Esophagus muscularis mucosa (tissue), 4 donors: ENCODE data around the gene WASF2. TPM values are rescaled to one million over a fixed set of nuclear protein-coding genes. Genes with fewer than 3 reads are reported as not detected.

ENCODE experiments used
- DNase-seq: peaks from one replicate; pipeline ENCODE4 v3.0.0-alpha.2; 2017; ENCODE audit errors: extremely low spot score
- H3K27ac ChIP-seq, 4 donors: fragments of 200-600 bp; sonication (generic); replicated peaks in 1 of 4; 1 replicate in 3 of 4; 2 replicates in 1 of 4; pipeline ENCODE4 v1.5.1; 2016 to 2019; ENCODE audit warnings: mild to moderate bottlenecking in 1 of 4
- H3K27me3 ChIP-seq, 4 donors: fragments of 200-600 bp; sonication (generic); one replicate each; pipeline versions ENCODE4 v1.5.1 to v1.6.0; 2016 to 2019
- H3K36me3 ChIP-seq, 4 donors: fragments of 200-600 bp; sonication (generic); one replicate each; pipeline ENCODE4 v1.5.1; 2016 to 2019
- H3K4me1 ChIP-seq, 4 donors: fragments of 200-600 bp; sonication (generic); one replicate each; pipeline ENCODE4 v1.5.1; 2016 to 2019
- H3K4me3 ChIP-seq, 4 donors: fragments of 200-600 bp; sonication (generic); 1 replicate in 2 of 4; 2 replicates in 2 of 4; pipeline ENCODE4 v1.5.1; 2016 to 2019; ENCODE audit warnings: mild to moderate bottlenecking in 4 of 4, moderate library complexity in 1 of 4
- H3K9me3 ChIP-seq, 4 donors: fragments of 200-600 bp; sonication (generic); 1 replicate in 3 of 4; 2 replicates in 1 of 4; pipeline ENCODE4 v1.5.1; 2016 to 2019
- EP300 ChIP-seq: sonication (generic); formaldehyde crosslinking; IDR thresholded peaks from one replicate; pipeline ENCODE4 v1.6.1; 2017; ENCODE audit warnings: antibody characterized with exemption
- POLR2A ChIP-seq: fragments of 450-650 bp; IDR thresholded peaks from one replicate; pipeline ENCODE4 v1.6.1; 2017; ENCODE audit warnings: antibody characterized with exemption, moderate library complexity, mild to moderate bottlenecking, low read depth
- POLR2AphosphoS5 ChIP-seq, 2 donors: sonication (generic); formaldehyde crosslinking; IDR thresholded peaks; one replicate each; pipeline ENCODE4 v1.6.1; 2017; ENCODE audit warnings: antibody characterized with exemption in 2 of 2
- WGBS: methylation state at CpG from one replicate; pipeline ENCODE4 v1.1.5; 2018; 5-methylcytosine and 5-hydroxymethylcytosine counted together
- intact Hi-C: fragments of 100-400 bp; cut with DNase I; formaldehyde crosslinking; loops from one replicate; pipeline ENCODE4 v1.15.1; 2023
- total RNA-seq, 4 donors: library from RNA; depleted of rRNA; stranded (reverse); fragments of >200 nt; gene quantifications; one replicate each; pipeline versions ENCODE4 v1.1.0 to v1.2.1, GENCODE V29; 2016
- TF ChIP-seq, protein P1 (sequence below), 3 experiments: fragments of 200-600 bp in 2 of 3; fragments of 450-650 bp in 1 of 3; sonication (generic) in 2 of 3; IDR thresholded peaks; one replicate each; pipeline ENCODE4 v1.5.1; 2017 to 2019; ENCODE audit warnings: antibody characterized with exemption in 3 of 3, mild to moderate bottlenecking in 2 of 3, moderate library complexity in 1 of 3

The WASF2 gene
- total RNA-seq, 4 donors from 2014 or later: 78.5 to 141 (median 101) TPM

DNA sequence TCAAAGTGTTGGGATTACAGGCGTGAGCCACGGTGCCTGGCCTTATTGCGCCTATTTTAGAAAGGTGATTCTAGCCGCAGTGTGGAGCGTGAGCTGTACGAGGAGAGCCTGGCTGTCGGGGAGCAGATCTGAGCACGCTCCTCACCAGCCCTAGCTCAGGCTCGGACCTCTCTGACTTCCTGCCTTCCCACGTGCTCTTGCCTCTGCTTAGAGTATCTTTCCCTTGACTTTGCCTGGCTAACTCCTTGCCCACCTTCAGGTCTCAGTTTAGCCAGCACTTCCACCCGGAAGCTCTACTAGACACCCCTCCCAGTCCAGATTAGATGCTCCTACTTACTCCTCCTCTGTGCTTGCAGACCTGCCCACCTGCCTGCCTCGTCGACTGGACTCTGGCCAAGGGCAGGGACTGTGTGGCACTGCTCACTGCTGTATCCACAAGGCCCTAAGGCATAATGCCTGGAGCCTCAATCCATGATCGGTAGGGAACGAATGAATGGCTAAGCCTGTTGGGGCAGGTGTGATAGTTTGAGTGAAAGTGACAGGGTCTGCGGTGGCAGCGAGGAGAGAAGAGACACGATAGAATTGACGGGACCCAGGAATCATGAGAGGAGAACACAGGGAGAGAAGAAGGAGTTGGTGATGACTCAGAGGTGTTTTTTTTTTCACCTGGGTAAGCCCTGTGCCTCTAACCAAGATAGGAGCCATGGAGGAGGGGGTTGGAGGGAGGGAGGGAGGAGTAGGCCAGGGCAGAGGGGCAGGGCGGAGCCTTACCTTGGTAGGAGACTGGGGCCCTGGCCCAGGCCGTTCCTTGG, 28.1 kb upstream of the WASF2 start:
- Histone ChIP-seq H3K4me1 (peaks cover 58 to 77% (median 73%) of the 10 kb centered on the region in 4 donors), H3K27me3 (no peaks in the 10 kb centered on the region), H3K4me3 (no peak overlapping the region), H3K9me3 (no peaks in the 10 kb centered on the region), H3K27ac (peak overlapping the region; percentile 1 to 38 (median 20)), H3K36me3 (no peaks in the 10 kb centered on the region)
- no peak for TF ChIP-seq POLR2A
- TF ChIP-seq POLR2AphosphoS5 (IDR thresholded peaks at IDR 0.05): no peak
- TF ChIP-seq, protein P1, sequence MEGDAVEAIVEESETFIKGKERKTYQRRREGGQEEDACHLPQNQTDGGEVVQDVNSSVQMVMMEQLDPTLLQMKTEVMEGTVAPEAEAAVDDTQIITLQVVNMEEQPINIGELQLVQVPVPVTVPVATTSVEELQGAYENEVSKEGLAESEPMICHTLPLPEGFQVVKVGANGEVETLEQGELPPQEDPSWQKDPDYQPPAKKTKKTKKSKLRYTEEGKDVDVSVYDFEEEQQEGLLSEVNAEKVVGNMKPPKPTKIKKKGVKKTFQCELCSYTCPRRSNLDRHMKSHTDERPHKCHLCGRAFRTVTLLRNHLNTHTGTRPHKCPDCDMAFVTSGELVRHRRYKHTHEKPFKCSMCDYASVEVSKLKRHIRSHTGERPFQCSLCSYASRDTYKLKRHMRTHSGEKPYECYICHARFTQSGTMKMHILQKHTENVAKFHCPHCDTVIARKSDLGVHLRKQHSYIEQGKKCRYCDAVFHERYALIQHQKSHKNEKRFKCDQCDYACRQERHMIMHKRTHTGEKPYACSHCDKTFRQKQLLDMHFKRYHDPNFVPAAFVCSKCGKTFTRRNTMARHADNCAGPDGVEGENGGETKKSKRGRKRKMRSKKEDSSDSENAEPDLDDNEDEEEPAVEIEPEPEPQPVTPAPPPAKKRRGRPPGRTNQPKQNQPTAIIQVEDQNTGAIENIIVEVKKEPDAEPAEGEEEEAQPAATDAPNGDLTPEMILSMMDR (IDR thresholded peaks at IDR 0.05): no peak
- TF ChIP-seq EP300: no peak
- intact Hi-C loops: no loop called here
- WGBS: 88% methylated on average over 18 of the region's 21 CpGs
- DNase-seq: no peak

DNA sequence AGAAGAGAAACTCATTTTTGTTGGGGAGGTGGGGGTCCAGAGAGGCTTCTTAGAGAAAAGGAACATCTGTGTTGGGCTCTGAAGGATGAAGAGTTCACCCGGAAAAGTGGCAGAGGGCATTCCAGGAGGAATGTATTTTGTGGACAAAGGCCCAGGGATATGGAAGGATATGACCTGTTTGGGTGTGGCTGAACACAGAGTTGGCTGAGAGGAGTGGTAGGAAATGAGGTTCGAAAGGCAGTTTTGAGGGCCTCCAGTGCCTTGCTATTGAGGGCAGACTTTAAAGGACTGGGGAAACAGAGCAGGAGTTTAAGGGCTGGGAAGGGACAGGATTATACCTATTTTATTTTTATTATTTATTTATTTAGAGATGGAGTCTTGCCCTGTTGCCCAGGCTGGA, 27.3 kb upstream of the WASF2 start:
- 81% methylated on average over 2 of the region's 2 CpGs for WGBS
- Histone ChIP-seq H3K4me1 (peaks cover 50 to 69% (median 66%) of the 10 kb centered on the region in 4 donors), H3K9me3 (no peaks in the 10 kb centered on the region)

DNA sequence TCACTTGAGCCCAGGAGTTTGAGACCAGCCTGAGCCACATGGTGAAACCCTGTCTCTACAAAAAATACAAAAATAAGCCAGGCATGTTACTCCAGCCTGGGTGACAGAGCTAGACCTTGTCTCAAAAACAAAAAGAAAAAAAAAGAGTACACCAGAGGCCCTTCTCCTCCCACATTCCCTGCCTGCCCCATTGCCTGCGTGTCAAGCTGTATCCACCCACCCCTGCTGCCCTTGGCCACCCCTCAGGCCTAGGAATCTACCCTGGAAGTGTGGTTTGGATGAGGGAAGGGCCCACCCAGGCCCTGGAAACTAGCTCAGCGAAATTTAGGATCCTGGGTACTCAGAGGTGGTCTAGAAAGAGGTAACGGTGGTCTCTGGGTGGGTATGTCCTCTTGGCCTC, 25.7 kb upstream of the WASF2 start:
- intact Hi-C loops: no loop called here
- H3K36me3 ChIP-seq: no peaks in the 10 kb centered on the region
- DNase-seq: no peak
- TF ChIP-seq, protein P1 (IDR thresholded peaks at IDR 0.05): no peak
- TF ChIP-seq POLR2A (no peak), EP300 (no peak), POLR2AphosphoS5 (IDR thresholded peaks at IDR 0.05) (no peak)
- no peaks in the 10 kb centered on the region for H3K9me3 ChIP-seq
- no peak overlapping the region for H3K27ac ChIP-seq
- no peaks in the 10 kb centered on the region for H3K27me3 ChIP-seq
- no peak overlapping the region for H3K4me3 ChIP-seq
- WGBS: 96% methylated on average over 3 of the region's 3 CpGs
- peaks cover 33 to 52% (median 49%) of the 10 kb centered on the region in 4 donors for H3K4me1 ChIP-seq

More for the DNA sequence above, 27.3 kb upstream of the WASF2 start:
- Histone ChIP-seq H3K27ac (peak overlapping the region; percentile 1 to 38 (median 20)), H3K27me3 (no peaks in the 10 kb centered on the region), H3K36me3 (no peaks in the 10 kb centered on the region), H3K4me3 (no peak overlapping the region)
- TF ChIP-seq POLR2AphosphoS5 (IDR thresholded peaks at IDR 0.05) (peak in 1 of 2 donors; percentile 15), POLR2A (no peak)
- DNase-seq: no peak
- intact Hi-C loops: no loop called here

DNA sequence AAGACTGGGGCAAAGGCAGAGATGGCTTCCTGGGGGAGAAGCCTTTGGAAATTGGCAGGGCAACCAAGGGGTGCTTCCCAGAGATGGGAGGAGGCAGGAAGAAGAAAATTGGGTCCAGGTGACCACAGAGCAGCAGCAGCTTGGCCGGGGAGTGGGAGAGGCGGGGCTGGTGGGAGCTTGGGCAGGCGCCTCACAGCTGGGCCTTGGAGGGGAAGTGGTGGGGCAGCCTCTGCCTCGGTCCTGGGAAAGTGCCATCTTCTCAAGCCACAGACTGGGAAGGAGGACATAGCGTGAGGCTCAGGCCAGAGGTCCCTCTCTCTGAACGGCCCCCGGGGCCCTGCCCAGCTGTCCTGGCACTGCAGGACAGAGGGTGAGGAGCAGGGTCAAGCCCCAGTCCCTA, 24.0 kb upstream of the WASF2 start:
- DNase-seq: no peak
- 73% methylated on average over 3 of the region's 7 CpGs for WGBS
- TF ChIP-seq, protein P1 (IDR thresholded peaks at IDR 0.05): no peak
- TF ChIP-seq POLR2A (no peak), POLR2AphosphoS5 (IDR thresholded peaks at IDR 0.05) (no peak), EP300 (no peak)
- intact Hi-C loops: no loop called here
- no peaks in the 10 kb centered on the region for H3K36me3 ChIP-seq
- H3K27ac ChIP-seq: peak overlapping the region; percentile 26 to 40 (median 34)
- no peak overlapping the region for H3K4me3 ChIP-seq
- no peaks in the 10 kb centered on the region for H3K27me3 ChIP-seq
- H3K9me3 ChIP-seq: no peaks in the 10 kb centered on the region
- H3K4me1 ChIP-seq: peaks cover 25 to 36% (median 33%) of the 10 kb centered on the region in 4 donors

DNA sequence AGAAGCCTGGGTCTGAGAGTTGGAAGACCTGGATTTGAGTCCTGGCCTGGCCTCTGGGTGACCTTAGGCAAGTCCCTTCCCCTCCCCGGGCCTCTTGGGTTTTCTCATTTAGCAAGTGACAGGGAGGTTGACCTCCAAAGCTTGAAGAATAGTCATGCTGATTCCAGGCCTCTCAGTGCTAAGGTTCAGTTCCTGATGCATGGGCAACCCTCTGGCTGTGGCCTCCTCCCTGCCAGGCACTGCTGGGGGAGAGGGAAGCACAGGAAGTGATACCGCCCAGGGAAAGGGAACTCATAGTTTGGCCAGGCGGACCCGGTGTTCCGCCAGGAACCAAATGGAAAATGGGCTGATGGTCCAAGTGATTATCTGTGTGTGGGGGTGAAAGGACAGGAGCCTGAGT, 23.6 kb upstream of the WASF2 start:
- 43% methylated on average over 5 of the region's 5 CpGs for WGBS
- H3K36me3 ChIP-seq: no peaks in the 10 kb centered on the region

More for the DNA sequence above, 23.6 kb upstream of the WASF2 start:
- Histone ChIP-seq H3K4me1 (peaks cover 22 to 36% (median 33%) of the 10 kb centered on the region in 4 donors), H3K9me3 (no peaks in the 10 kb centered on the region), H3K4me3 (no peak overlapping the region), H3K27me3 (no peaks in the 10 kb centered on the region), H3K27ac (peak overlapping the region; percentile 26 to 40 (median 34))
- DNase-seq: no peak
- no peak for TF ChIP-seq POLR2AphosphoS5 (IDR thresholded peaks at IDR 0.05)
- TF ChIP-seq, protein P1 (IDR thresholded peaks at IDR 0.05): no peak
- no peak for TF ChIP-seq POLR2A
- no peak for TF ChIP-seq EP300
- intact Hi-C loops: no loop called here
